Calu3 (cell line): ENCODE measurements around the gene SETD7. TPM values are rescaled to one million over a fixed set of nuclear protein-coding genes. Genes with fewer than 3 reads are reported as not detected.
A peak's percentile ranks its signal among the peaks of the same experiment; 100 is the strongest.

Experiments used
- BruUV-seq: library from RNA; stranded (reverse); fragments of 400-500 nt; replicated peaks from 2 replicates; lab custom pipeline; 2021; lab: Mats Ljungman, UMichigan
- CTCF ChIA-PET: fragments of 300-600 bp; sonication (Branson Sonifier 250); formaldehyde crosslinking; loops from one replicate; lab custom pipeline; 2022; ENCODE audit warnings: antibody characterized with exemption; lab: Charles Lee
- DNase-seq: peaks from one replicate; pipeline ENCODE4 v3.0.0; 2022
- H3K27ac Mint-ChIP-seq: one replicate; pipeline ENCODE4 v1.8.0; 2022; ENCODE audit warnings: mixed read lengths; ENCODE audit not compliant: unreplicated experiment
- H3K27me3 Mint-ChIP-seq: one replicate; pipeline ENCODE4 v1.8.0; 2022; ENCODE audit warnings: mixed read lengths; ENCODE audit not compliant: unreplicated experiment
- H3K36me3 Mint-ChIP-seq: one replicate; pipeline ENCODE4 v1.8.0; 2022; ENCODE audit warnings: mild to moderate bottlenecking, moderate library complexity, mixed read lengths; ENCODE audit not compliant: insufficient read depth, unreplicated experiment
- H3K4me1 Mint-ChIP-seq: one replicate; pipeline ENCODE4 v1.8.0; 2022; ENCODE audit warnings: mild to moderate bottlenecking, low read depth, mixed read lengths; ENCODE audit not compliant: unreplicated experiment
- H3K4me3 Mint-ChIP-seq: one replicate; pipeline ENCODE4 v1.8.0; 2022; ENCODE audit warnings: mild to moderate bottlenecking, low read depth, moderate library complexity, mixed read lengths; ENCODE audit not compliant: unreplicated experiment
- H3K9me3 Mint-ChIP-seq: one replicate; pipeline ENCODE4 v1.8.0; 2022; ENCODE audit warnings: low read depth, mixed read lengths; ENCODE audit not compliant: unreplicated experiment
- CTCF ChIP-seq: fragments of 200-600 bp; IDR thresholded peaks from one replicate; pipeline ENCODE4 v1.8.0; 2022; ENCODE audit warnings: antibody characterized with exemption; ENCODE audit not compliant: unreplicated experiment
- intact Hi-C: fragments of 100-400 bp; cut with micrococcal nuclease; formaldehyde crosslinking; loops from one replicate; pipeline ENCODE4 v1.10.0; 2022; ENCODE audit not compliant: unreplicated experiment
- total RNA-seq: library from RNA; stranded (reverse); gene quantifications from 2 replicates; pipeline ENCODE4 v1.2.3, GENCODE V29; 2022

SETD7 gene
- total RNA-seq, 1 experiment from 2014 or later = 16.4 TPM

- Mint-ChIP-seq H3K27me3 (no peaks in the 10 kb centered on the region), H3K27ac (no peak overlapping the region), H3K36me3 (no peaks in the 10 kb centered on the region), H3K9me3 (no peaks in the 10 kb centered on the region), H3K4me3 (no peak overlapping the region), H3K4me1 (no peaks in the 10 kb centered on the region)
- CTCF ChIA-PET = no interaction called here
- TF ChIP-seq CTCF = no peak
- DNase-seq = no peak
- intact Hi-C loops = no loop called here
- no TSS peak for BruUV-seq
These were observed 63.6 kb downstream of the SETD7 start for GRCh38 chr4:139492429-139492828.

- Mint-ChIP-seq H3K27me3 (no peaks in the 10 kb centered on the region), H3K4me1 (peaks cover 7% of the 10 kb centered on the region), H3K36me3 (no peaks in the 10 kb centered on the region), H3K9me3 (no peaks in the 10 kb centered on the region), H3K4me3 (no peak overlapping the region), H3K27ac (no peak overlapping the region)
- no peak for TF ChIP-seq CTCF
- DNase-seq = no peak
- intact Hi-C loops = no loop called here
- BruUV-seq = no TSS peak
- CTCF ChIA-PET = no interaction called here
These were observed 66.4 kb downstream of the SETD7 start for GRCh38 chr4:139489638-139490037.

GRCh38 chr4:139488442-139488841 is 67.6 kb downstream of the SETD7 start:
- Mint-ChIP-seq H3K36me3 (no peaks in the 10 kb centered on the region), H3K27me3 (no peaks in the 10 kb centered on the region), H3K4me3 (no peak overlapping the region), H3K4me1 (peaks cover 8% of the 10 kb centered on the region), H3K9me3 (no peaks in the 10 kb centered on the region), H3K27ac (no peak overlapping the region)
- intact Hi-C loops = no loop called here
- no TSS peak for BruUV-seq
- DNase-seq = no peak
- TF ChIP-seq CTCF = no peak
- CTCF ChIA-PET = no interaction called here

GRCh38 chr4:139484783-139485311 is 71.2 kb downstream of the SETD7 start:
- Mint-ChIP-seq H3K9me3 (no peaks in the 10 kb centered on the region), H3K27ac (no peak overlapping the region), H3K4me1 (peaks cover 8% of the 10 kb centered on the region), H3K27me3 (no peaks in the 10 kb centered on the region), H3K4me3 (peak overlapping the region; percentile 60), H3K36me3 (no peaks in the 10 kb centered on the region)
- no TSS peak for BruUV-seq
- intact Hi-C loops = no loop called here
- DNase-seq = peak; percentile 5
- CTCF ChIA-PET = no interaction called here
- no peak for TF ChIP-seq CTCF
